Lung (tissue), 12 donors: ENCODE measurements around the gene PGM2. TPM values are rescaled to one million over a fixed set of nuclear protein-coding genes. Genes with fewer than 3 reads are reported as not detected.

Experiments
- ATAC-seq: fragments of 200-7000 bp; cut with Tn5 transposase; one replicate; pipeline ENCODE4 v1.9.1; 2020; ENCODE audit warnings: moderate number of reproducible peaks; ENCODE audit not compliant: insufficient read depth, low FRiP score
- DNase-seq, 3 donors: peaks; one replicate each; pipeline ENCODE4 v3.0.0-alpha.2; 2013 to 2017
- H3K27ac ChIP-seq, 2 donors: one replicate each; pipeline ENCODE4 v1.5.1; 2013; ENCODE audit warnings: mild to moderate bottlenecking in 2 of 2, moderate library complexity in 2 of 2, control low read depth in 1 of 2, inconsistent platforms in 1 of 2, low read depth in 1 of 2, low read length in 1 of 2
- H3K27me3 ChIP-seq, 3 donors: one replicate each; pipeline ENCODE4 v1.5.1; 2013; ENCODE audit warnings: low read length in 2 of 3; ENCODE audit not compliant: control insufficient read depth in 3 of 3, insufficient read depth in 3 of 3
- H3K36me3 ChIP-seq, 4 donors: one replicate each; pipeline ENCODE4 v1.5.1; 2013; ENCODE audit warnings: low read length in 4 of 4, mild to moderate bottlenecking in 1 of 4, moderate library complexity in 1 of 4; ENCODE audit not compliant: control insufficient read depth in 4 of 4, insufficient read depth in 4 of 4
- H3K4me1 ChIP-seq, 5 donors: one replicate each; pipeline ENCODE4 v1.5.1; 2013; ENCODE audit warnings: low read length in 5 of 5, mild to moderate bottlenecking in 2 of 5, moderate library complexity in 1 of 5; ENCODE audit not compliant: control insufficient read depth in 5 of 5, insufficient read depth in 5 of 5
- H3K4me3 ChIP-seq: one replicate; pipeline ENCODE4 v1.5.1; 2013; ENCODE audit warnings: mild to moderate bottlenecking, control low read depth, moderate library complexity
- H3K9ac ChIP-seq, 2 donors: one replicate each; pipeline ENCODE4 v1.5.1; 2013; ENCODE audit warnings: low read length in 2 of 2, control low read depth in 1 of 2; ENCODE audit not compliant: insufficient read depth in 1 of 2
- H3K9me3 ChIP-seq, 4 donors: one replicate each; pipeline ENCODE4 v1.5.1; 2013; ENCODE audit warnings: low read length in 3 of 4, mild to moderate bottlenecking in 1 of 4, moderate library complexity in 1 of 4; ENCODE audit not compliant: control insufficient read depth in 4 of 4, insufficient read depth in 3 of 4
- WGBS, 2 donors: extraction: QIAGEN DNeasy Blood & Tissue Kit; methylation state at CpG; one replicate each; pipeline ENCODE4 v1.1.7; 2013; 5-methylcytosine and 5-hydroxymethylcytosine counted together
- polyA plus RNA-seq, 2 donors: library from polyadenylated mRNA; stranded (reverse); fragments of 200-250 nt; gene quantifications; one replicate each; pipeline ENCODE4 v1.2.1, GENCODE V29; 2013
- total RNA-seq, 2 donors: library from RNA; depleted of rRNA in 1 of 2; stranded (reverse); fragments of >200 nt in 1 of 2; gene quantifications; one replicate each; pipeline ENCODE4 v1.2.1, GENCODE V29; 2014 to 2021
- TF ChIP-seq, protein P1 (sequence below): IDR thresholded peaks from 2 replicates; pipeline ENCODE4 v1.5.1; 2012; ENCODE audit warnings: mild to moderate bottlenecking; ENCODE audit errors: control extremely low read depth, extremely low read depth
- donor health status: control.
- donor health status: control.
- donor health status: Bipolar disorder and iron deficiency.
- donor health status: healthy.
- donor health status: DM: yes; HTN: yes; CAD: no.

PGM2 gene
- total and polyA plus RNA-seq, 4 donors, result 4.8 to 28.9 (median 18.4) TPM

DNA sequence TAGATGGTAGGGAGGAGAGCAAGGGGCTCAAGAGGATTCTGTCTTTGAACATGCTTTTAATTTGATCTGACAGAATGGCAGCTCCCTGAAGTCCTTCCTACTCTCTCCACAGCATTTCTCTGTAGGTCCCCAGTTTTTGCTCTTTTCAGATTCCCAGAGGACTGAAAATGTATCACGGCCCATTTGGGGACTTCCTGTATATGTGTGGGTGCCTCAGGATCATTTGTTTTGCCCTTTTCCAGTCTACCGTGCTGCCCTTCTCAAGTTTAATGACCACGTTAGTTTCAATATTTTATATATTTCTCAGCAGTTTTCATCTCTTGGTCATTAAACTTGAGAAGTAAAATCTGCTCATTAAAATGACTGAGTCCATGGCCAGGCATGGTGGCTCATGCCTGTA is 66.7 kb downstream of the PGM2 start:
- TF ChIP-seq, protein P1, sequence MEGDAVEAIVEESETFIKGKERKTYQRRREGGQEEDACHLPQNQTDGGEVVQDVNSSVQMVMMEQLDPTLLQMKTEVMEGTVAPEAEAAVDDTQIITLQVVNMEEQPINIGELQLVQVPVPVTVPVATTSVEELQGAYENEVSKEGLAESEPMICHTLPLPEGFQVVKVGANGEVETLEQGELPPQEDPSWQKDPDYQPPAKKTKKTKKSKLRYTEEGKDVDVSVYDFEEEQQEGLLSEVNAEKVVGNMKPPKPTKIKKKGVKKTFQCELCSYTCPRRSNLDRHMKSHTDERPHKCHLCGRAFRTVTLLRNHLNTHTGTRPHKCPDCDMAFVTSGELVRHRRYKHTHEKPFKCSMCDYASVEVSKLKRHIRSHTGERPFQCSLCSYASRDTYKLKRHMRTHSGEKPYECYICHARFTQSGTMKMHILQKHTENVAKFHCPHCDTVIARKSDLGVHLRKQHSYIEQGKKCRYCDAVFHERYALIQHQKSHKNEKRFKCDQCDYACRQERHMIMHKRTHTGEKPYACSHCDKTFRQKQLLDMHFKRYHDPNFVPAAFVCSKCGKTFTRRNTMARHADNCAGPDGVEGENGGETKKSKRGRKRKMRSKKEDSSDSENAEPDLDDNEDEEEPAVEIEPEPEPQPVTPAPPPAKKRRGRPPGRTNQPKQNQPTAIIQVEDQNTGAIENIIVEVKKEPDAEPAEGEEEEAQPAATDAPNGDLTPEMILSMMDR, result no peak
- H3K9ac ChIP-seq, result no peak overlapping the region
- H3K4me3 ChIP-seq, result no peak overlapping the region
- 82 to 87% methylated on average over 3 of the region's 3 CpGs for WGBS, 2 donors
- H3K27ac ChIP-seq, result no peak overlapping the region
- peaks cover 0 to 28% (median 22%) of the 10 kb centered on the region in 3 donors for H3K27me3 ChIP-seq
- H3K36me3 ChIP-seq, result no peaks in the 10 kb centered on the region
- peaks cover 0 to 11% (median 3%) of the 10 kb centered on the region in 5 donors for H3K4me1 ChIP-seq
- no peak for ATAC-seq
- H3K9me3 ChIP-seq, result no peaks in the 10 kb centered on the region
- DNase-seq, result no peak

DNA sequence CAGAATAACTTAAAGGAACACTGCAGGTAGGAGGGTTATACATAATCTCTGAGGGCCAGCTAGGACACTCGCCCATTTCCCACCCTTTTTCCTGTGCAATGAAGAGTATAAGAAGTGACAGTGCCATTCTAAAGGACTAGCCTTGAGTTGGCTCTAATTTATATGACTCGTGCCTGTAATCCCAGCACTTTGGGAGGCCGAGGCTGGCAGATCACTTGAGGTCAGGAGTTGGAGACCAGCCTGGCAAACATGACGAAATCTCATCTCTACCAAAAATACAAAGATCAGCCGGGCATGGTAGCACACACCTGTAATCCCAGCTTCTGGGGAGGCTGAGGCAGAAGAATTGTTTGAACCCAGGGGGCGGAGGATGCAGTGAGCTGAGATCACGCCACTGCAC is 68.8 kb downstream of the PGM2 start:
- Histone ChIP-seq H3K27me3 (peaks cover 0 to 17% (median 11%) of the 10 kb centered on the region in 3 donors), H3K27ac (no peak overlapping the region), H3K36me3 (no peaks in the 10 kb centered on the region), H3K4me1 (peaks cover 0 to 6% (median 0%) of the 10 kb centered on the region in 5 donors), H3K9me3 (no peaks in the 10 kb centered on the region), H3K4me3 (no peak overlapping the region), H3K9ac (no peak overlapping the region)
- 89 to 90% methylated on average over 7 of the region's 7 CpGs for WGBS, 2 donors
- TF ChIP-seq, protein P1, result no peak
- no peak for ATAC-seq
- no peak for DNase-seq

DNA sequence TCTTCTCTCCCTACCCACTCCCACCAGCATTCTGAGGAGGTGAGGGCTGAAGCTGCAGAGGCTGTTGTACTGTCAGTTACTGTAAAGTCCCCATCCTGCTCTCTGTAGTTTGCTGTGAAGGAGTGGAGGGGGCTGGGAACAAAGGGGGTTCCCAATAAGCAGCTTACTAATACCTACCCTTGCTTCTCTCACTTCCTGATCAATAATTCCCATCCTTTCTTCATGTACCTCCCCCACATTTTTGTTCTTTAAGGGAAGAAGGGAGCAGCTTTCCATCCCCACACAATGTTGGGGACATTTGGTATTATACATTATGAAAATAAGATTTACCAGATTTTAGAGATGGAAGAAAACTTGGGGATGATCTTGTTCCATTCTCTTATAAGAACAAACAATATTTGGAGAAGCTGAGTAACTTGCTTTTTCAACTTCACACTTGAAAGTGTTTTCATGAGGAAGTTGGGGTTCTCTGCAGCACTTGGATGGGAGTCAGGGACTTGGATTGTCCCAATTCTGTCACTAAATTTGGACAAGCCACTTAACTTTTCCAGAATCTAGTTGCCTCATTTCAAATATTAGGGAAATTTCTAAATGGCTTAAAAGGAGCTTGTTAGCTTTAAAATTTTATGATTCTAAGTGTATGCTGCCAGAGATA is 69.8 kb downstream of the PGM2 start:
- ATAC-seq (no peak), DNase-seq (no peak)
- TF ChIP-seq, protein P1, result no peak
- Histone ChIP-seq H3K9ac (no peak overlapping the region), H3K27me3 (peaks cover 0 to 17% (median 8%) of the 10 kb centered on the region in 3 donors), H3K4me3 (no peak overlapping the region), H3K9me3 (no peaks in the 10 kb centered on the region), H3K36me3 (no peaks in the 10 kb centered on the region), H3K4me1 (peaks cover 0 to 6% (median 0%) of the 10 kb centered on the region in 5 donors), H3K27ac (no peak overlapping the region)

DNA sequence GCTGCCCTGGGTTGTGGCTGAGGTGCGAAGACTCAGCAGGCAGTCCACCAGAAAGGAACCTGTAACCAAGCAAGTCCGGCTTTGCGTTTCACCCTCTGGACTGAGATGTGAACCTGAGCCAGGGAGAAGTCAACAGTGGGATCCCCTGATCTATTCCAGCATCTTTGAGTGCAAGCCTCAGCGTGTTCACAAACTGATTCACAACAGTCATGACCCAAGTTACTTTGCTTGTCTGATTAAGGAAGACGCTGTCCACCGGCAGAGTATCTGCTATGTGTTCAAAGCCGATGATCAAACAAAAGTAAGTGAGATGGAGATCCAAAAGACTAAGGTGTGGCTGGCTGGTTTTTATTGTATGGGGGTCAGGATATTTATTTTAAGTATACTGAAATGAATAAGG is 75.7 kb downstream of the PGM2 start:
- Histone ChIP-seq H3K4me1 (peaks cover 0 to 14% (median 0%) of the 10 kb centered on the region in 5 donors), H3K36me3 (peaks cover 0 to 3% (median under 1%) of the 10 kb centered on the region in 4 donors), H3K27me3 (peaks cover 0 to 5% (median 0%) of the 10 kb centered on the region in 3 donors), H3K9me3 (no peaks in the 10 kb centered on the region), H3K4me3 (no peak overlapping the region), H3K9ac (no peak overlapping the region), H3K27ac (no peak overlapping the region)
- ATAC-seq (no peak), DNase-seq (no peak)
- TF ChIP-seq, protein P1, result no peak
- 89 to 90% methylated on average over 7 of the region's 7 CpGs for WGBS, 2 donors
